ENCODE data around the gene DHODH.

Gene DHODH

GRCh38 chr16:72027669-72028378 lies 19.3 kb downstream of the DHODH start:
- no peak overlapping the region for H3K27ac ChIP-seq
- TF ChIP-seq CTCF (conservative IDR thresholded peaks at IDR 0.05), result no peak
- TF ChIP-seq ZFX (IDR thresholded peaks at IDR 0.05), result no peak

GRCh38 chr16:72029567-72030271 lies 21.2 kb downstream of the DHODH start:
- H3K27ac ChIP-seq, result no peak overlapping the region
- no peak for TF ChIP-seq ZFX (IDR thresholded peaks at IDR 0.05)
- no peak for TF ChIP-seq CTCF (conservative IDR thresholded peaks at IDR 0.05)

GRCh38 chr16:72033437-72033836 lies 24.9 kb downstream of the DHODH start:
- no peak overlapping the region for H3K27ac ChIP-seq
- TF ChIP-seq ZFX (IDR thresholded peaks at IDR 0.05) (no peak), CTCF (conservative IDR thresholded peaks at IDR 0.05) (no peak)

DNA sequence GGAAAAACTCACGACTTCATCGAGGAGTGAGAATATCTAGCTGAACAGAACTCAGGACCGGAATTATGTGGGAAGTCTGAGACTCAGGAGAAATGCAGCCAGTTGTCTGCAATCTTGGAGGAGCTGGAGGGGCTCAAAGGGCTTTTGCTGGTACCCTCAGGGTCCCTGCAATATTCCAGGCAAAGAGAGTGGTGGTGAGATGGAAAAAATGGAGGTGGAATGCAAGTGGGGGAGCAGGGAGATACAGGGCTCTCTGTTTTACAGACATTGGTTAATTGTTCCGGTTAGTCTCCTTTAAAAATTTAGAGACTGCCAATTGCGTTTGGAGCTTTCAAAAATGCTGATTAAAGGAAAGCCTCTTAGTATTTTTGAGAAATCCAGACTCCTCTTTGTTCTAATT lies 27.6 kb downstream of the DHODH start:
- TF ChIP-seq ZFX (IDR thresholded peaks at IDR 0.05) (no peak), CTCF (conservative IDR thresholded peaks at IDR 0.05) (no peak)
- no peak overlapping the region for H3K27ac ChIP-seq

- H3K27ac ChIP-seq, result no peak overlapping the region
These were observed 33.7 kb downstream of the DHODH start for GRCh38 chr16:72042157-72042660.

DNA sequence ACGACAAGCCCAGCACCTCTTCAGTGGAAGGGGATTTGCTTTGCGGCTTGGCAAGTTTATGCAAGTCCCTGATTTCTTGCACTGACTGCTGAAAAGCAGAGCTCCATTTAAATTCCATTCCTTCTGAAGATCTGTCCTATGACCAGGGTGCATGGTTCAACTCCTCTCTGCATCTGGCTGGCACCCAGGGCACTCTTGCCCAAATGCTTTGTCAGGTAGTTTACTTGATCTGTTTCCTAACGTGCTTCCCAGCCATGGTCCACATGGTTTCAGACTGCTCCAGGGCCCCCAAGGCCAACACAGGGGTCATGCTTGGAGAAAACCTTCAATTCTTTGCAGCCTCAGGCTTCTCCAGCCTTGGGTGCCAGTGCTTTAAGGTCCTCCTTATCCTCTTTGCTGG lies 34.5 kb downstream of the DHODH start:
- TF ChIP-seq CTCF (conservative IDR thresholded peaks at IDR 0.05) (no peak), ZFX (IDR thresholded peaks at IDR 0.05) (no peak)
- no peak overlapping the region for H3K27ac ChIP-seq

More at GRCh38 chr16:72042157-72042660, 33.7 kb downstream of the DHODH start:
- no peak for TF ChIP-seq CTCF (conservative IDR thresholded peaks at IDR 0.05)
- no peak for TF ChIP-seq ZFX (IDR thresholded peaks at IDR 0.05)

GRCh38 chr16:72043539-72043938 lies 35.0 kb downstream of the DHODH start:
- no peak overlapping the region for H3K27ac ChIP-seq
- no peak for TF ChIP-seq ZFX (IDR thresholded peaks at IDR 0.05)
- TF ChIP-seq CTCF (conservative IDR thresholded peaks at IDR 0.05), result no peak
